ENCODE measurements around the gene LAPTM5. TPM values are rescaled to one million over a fixed set of nuclear protein-coding genes. Genes with fewer than 3 reads are reported as not detected.

The LAPTM5 gene
- total and polyA plus RNA-seq, 4 donors, result 18.0 to 46.2 (median 28.1) TPM

DNA sequence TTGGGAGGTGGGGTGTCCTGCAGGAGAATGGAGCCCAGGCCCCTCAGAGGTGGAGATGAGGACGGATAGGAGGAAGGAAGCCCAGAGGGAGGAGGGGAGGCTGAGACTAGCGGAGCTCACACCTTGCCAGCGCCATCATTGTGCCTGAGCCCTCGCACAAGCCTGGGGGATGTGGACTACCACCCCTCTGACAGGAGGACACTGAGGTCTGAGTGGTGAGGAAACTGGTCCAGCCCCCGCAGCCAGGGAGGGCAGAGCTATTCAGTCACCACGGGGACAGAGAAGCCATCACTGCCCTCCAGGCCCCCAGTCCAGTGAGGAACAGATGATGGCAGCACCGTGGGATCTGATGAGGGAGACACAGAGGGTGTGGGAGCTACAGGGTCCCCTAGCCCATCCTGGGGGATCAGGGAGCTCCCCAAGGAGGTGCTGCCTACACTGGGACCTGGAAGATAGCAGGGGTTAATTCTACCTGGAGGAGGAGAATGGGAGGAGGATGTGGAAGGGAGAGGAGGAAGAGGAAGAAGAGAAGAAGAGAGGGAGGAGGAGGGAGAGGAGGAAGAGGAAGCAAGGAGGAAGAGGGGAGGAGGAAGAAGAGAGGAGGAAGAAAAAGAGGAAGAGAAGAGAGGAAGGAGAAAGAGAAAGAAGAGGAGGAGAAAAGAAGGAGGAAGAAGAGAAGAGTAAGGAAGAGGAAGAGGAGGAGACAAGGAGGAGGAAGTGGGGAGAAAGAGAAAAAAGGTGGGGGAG is 65.2 kb downstream of the LAPTM5 start:
- WGBS, result 77% methylated on average over 7 of the region's 7 CpGs
- no peak for TF ChIP-seq RXRA (IDR thresholded peaks at IDR 0.05)
- H3K9ac ChIP-seq (ENCODE audit: low read depth in 1 of 2, low read length in 2 of 2), result no peak overlapping the region
- no peaks in the 10 kb centered on the region for H3K4me1 ChIP-seq (ENCODE audit: control insufficient read depth in 4 of 4, insufficient read depth in 4 of 4, low read length in 3 of 4)
- DNase-seq (ENCODE audit: low spot score), result no peak
- no peak overlapping the region for H3K4me3 ChIP-seq (ENCODE audit: low read depth in 1 of 3, low read length in 3 of 3)
- no peaks in the 10 kb centered on the region for H3K9me3 ChIP-seq (ENCODE audit: control insufficient read depth in 4 of 4, low read length in 3 of 4)
- H3K36me3 ChIP-seq (ENCODE audit: control insufficient read depth in 4 of 4, insufficient read depth in 3 of 4, low read depth in 1 of 4, low read length in 3 of 4), result no peaks in the 10 kb centered on the region
- no peaks in the 10 kb centered on the region for H3K27me3 ChIP-seq (ENCODE audit: control insufficient read depth in 4 of 4, insufficient read depth in 4 of 4, low read length in 3 of 4)
- H3K27ac ChIP-seq (ENCODE audit: low read depth in 1 of 2, low read length in 2 of 2), result no peak overlapping the region

DNA sequence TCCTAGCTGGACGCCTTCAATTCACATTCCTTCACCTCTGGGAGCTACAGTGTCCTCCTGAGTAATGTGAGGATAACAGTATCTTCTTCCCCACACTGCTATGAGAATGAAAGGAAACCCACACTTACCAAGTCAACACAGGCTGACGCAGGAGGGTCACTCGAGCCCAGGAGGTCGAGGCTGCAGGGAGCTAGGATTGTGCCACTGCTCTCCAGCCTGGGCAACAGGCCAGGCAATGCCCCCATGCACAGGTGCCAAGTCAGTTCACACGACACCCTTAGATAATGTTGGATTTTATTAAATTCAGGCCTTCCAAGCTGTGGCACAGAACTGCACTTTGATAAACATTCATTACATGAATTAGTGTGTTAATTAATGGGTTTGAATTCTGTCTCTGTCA is 66.1 kb downstream of the LAPTM5 start:
- no peak overlapping the region for H3K27ac ChIP-seq (ENCODE audit: low read depth in 1 of 2, low read length in 2 of 2)
- DNase-seq (ENCODE audit: low spot score), result no peak
- no peaks in the 10 kb centered on the region for H3K27me3 ChIP-seq (ENCODE audit: control insufficient read depth in 4 of 4, insufficient read depth in 4 of 4, low read length in 3 of 4)
- 64% methylated on average over 5 of the region's 5 CpGs for WGBS
- H3K4me1 ChIP-seq (ENCODE audit: control insufficient read depth in 4 of 4, insufficient read depth in 4 of 4, low read length in 3 of 4), result no peaks in the 10 kb centered on the region
- H3K4me3 ChIP-seq (ENCODE audit: low read depth in 1 of 3, low read length in 3 of 3), result no peak overlapping the region
- H3K9me3 ChIP-seq (ENCODE audit: control insufficient read depth in 4 of 4, low read length in 3 of 4), result no peaks in the 10 kb centered on the region
- TF ChIP-seq, protein P1, sequence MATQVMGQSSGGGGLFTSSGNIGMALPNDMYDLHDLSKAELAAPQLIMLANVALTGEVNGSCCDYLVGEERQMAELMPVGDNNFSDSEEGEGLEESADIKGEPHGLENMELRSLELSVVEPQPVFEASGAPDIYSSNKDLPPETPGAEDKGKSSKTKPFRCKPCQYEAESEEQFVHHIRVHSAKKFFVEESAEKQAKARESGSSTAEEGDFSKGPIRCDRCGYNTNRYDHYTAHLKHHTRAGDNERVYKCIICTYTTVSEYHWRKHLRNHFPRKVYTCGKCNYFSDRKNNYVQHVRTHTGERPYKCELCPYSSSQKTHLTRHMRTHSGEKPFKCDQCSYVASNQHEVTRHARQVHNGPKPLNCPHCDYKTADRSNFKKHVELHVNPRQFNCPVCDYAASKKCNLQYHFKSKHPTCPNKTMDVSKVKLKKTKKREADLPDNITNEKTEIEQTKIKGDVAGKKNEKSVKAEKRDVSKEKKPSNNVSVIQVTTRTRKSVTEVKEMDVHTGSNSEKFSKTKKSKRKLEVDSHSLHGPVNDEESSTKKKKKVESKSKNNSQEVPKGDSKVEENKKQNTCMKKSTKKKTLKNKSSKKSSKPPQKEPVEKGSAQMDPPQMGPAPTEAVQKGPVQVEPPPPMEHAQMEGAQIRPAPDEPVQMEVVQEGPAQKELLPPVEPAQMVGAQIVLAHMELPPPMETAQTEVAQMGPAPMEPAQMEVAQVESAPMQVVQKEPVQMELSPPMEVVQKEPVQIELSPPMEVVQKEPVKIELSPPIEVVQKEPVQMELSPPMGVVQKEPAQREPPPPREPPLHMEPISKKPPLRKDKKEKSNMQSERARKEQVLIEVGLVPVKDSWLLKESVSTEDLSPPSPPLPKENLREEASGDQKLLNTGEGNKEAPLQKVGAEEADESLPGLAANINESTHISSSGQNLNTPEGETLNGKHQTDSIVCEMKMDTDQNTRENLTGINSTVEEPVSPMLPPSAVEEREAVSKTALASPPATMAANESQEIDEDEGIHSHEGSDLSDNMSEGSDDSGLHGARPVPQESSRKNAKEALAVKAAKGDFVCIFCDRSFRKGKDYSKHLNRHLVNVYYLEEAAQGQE (IDR thresholded peaks at IDR 0.05), result no peak
- TF ChIP-seq, protein P2, sequence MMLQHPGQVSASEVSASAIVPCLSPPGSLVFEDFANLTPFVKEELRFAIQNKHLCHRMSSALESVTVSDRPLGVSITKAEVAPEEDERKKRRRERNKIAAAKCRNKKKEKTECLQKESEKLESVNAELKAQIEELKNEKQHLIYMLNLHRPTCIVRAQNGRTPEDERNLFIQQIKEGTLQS (IDR thresholded peaks at IDR 0.05), result no peak
- TF ChIP-seq NR2F2 (IDR thresholded peaks at IDR 0.05) (no peak), FOXA2 (IDR thresholded peaks at IDR 0.05) (no peak), FOXA1 (IDR thresholded peaks at IDR 0.05) (no peak), EGR1 (IDR thresholded peaks at IDR 0.05; ENCODE audit: low read depth in 2 of 2) (no peak), RXRA (IDR thresholded peaks at IDR 0.05) (no peak), HNF4A (conservative IDR thresholded peaks at IDR 0.05) (no peak)
- TF ChIP-seq, protein P3, sequence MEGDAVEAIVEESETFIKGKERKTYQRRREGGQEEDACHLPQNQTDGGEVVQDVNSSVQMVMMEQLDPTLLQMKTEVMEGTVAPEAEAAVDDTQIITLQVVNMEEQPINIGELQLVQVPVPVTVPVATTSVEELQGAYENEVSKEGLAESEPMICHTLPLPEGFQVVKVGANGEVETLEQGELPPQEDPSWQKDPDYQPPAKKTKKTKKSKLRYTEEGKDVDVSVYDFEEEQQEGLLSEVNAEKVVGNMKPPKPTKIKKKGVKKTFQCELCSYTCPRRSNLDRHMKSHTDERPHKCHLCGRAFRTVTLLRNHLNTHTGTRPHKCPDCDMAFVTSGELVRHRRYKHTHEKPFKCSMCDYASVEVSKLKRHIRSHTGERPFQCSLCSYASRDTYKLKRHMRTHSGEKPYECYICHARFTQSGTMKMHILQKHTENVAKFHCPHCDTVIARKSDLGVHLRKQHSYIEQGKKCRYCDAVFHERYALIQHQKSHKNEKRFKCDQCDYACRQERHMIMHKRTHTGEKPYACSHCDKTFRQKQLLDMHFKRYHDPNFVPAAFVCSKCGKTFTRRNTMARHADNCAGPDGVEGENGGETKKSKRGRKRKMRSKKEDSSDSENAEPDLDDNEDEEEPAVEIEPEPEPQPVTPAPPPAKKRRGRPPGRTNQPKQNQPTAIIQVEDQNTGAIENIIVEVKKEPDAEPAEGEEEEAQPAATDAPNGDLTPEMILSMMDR (IDR thresholded peaks at IDR 0.05; ENCODE audit: low read depth, low read length, missing input control), result no peak
- no peak overlapping the region for H3K9ac ChIP-seq (ENCODE audit: low read depth in 1 of 2, low read length in 2 of 2)
- no peaks in the 10 kb centered on the region for H3K36me3 ChIP-seq (ENCODE audit: control insufficient read depth in 4 of 4, insufficient read depth in 3 of 4, low read depth in 1 of 4, low read length in 3 of 4)

DNA sequence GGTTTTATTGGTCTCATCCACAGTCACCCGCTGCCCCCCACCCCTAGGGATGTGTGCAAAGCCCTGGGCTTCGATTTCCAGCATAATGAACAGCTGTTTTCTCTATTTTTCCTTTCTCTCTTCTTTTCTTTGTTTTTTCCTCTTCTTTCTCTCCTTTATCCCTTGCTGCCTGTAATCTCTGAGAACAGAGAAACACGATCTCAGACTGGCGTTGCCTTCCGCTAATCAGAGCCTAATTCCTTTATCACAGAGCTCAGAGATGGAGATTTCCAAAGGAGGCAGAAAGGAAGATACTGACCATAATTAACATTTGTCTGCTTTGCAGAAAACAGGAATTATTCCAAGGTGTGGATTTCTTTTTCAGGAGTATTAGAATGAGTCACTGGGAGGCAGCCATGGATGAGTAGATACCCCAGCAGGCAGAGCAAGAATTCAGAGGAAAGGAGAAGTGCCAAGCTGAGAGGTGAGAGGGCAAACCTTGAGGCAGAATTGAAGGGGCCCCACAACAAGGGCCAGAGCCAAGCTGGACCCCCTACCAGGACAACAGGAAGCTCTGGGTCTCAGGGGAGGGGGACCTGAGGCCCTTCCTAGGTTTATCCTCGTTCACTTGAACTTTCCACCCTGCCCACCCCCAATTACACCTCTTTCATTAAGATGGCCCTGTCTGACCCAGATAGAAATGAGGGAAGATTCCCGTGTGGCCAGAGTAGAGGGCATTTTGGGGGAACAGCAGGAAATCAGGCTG is 67.5 kb downstream of the LAPTM5 start:
- WGBS, result 67% methylated on average over 7 of the region's 7 CpGs
- Histone ChIP-seq H3K4me3 (ENCODE audit: low read depth in 1 of 3, low read length in 3 of 3) (no peak overlapping the region), H3K27me3 (ENCODE audit: control insufficient read depth in 4 of 4, insufficient read depth in 4 of 4, low read length in 3 of 4) (no peaks in the 10 kb centered on the region), H3K4me1 (ENCODE audit: control insufficient read depth in 4 of 4, insufficient read depth in 4 of 4, low read length in 3 of 4) (no peaks in the 10 kb centered on the region), H3K36me3 (ENCODE audit: control insufficient read depth in 4 of 4, insufficient read depth in 3 of 4, low read depth in 1 of 4, low read length in 3 of 4) (no peaks in the 10 kb centered on the region), H3K9me3 (ENCODE audit: control insufficient read depth in 4 of 4, low read length in 3 of 4) (no peaks in the 10 kb centered on the region), H3K27ac (ENCODE audit: low read depth in 1 of 2, low read length in 2 of 2) (no peak overlapping the region), H3K9ac (ENCODE audit: low read depth in 1 of 2, low read length in 2 of 2) (no peak overlapping the region)
- DNase-seq (ENCODE audit: low spot score), result no peak
- TF ChIP-seq HNF4A (conservative IDR thresholded peaks at IDR 0.05), result no peak
- no peak for TF ChIP-seq EGR1 (IDR thresholded peaks at IDR 0.05; ENCODE audit: low read depth in 2 of 2)
- no peak for TF ChIP-seq TAF1 (conservative IDR thresholded peaks at IDR 0.05)
- no peak for TF ChIP-seq FOXA1 (IDR thresholded peaks at IDR 0.05)
- TF ChIP-seq, protein P4, sequence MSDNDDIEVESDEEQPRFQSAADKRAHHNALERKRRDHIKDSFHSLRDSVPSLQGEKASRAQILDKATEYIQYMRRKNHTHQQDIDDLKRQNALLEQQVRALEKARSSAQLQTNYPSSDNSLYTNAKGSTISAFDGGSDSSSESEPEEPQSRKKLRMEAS (IDR thresholded peaks at IDR 0.05), result no peak
- TF ChIP-seq RAD21 (IDR thresholded peaks at IDR 0.05), result no peak
- TF ChIP-seq NR2F2 (IDR thresholded peaks at IDR 0.05), result no peak
- TF ChIP-seq GABPA (IDR thresholded peaks at IDR 0.05 in 1 of 2, conservative IDR thresholded peaks at IDR 0.05 in 1 of 2), result no peak
- TF ChIP-seq, protein P5, sequence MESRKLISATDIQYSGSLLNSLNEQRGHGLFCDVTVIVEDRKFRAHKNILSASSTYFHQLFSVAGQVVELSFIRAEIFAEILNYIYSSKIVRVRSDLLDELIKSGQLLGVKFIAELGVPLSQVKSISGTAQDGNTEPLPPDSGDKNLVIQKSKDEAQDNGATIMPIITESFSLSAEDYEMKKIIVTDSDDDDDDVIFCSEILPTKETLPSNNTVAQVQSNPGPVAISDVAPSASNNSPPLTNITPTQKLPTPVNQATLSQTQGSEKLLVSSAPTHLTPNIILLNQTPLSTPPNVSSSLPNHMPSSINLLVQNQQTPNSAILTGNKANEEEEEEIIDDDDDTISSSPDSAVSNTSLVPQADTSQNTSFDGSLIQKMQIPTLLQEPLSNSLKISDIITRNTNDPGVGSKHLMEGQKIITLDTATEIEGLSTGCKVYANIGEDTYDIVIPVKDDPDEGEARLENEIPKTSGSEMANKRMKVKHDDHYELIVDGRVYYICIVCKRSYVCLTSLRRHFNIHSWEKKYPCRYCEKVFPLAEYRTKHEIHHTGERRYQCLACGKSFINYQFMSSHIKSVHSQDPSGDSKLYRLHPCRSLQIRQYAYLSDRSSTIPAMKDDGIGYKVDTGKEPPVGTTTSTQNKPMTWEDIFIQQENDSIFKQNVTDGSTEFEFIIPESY (IDR thresholded peaks at IDR 0.05), result no peak
- no peak for TF ChIP-seq FOXA2 (IDR thresholded peaks at IDR 0.05)
- no peak for TF ChIP-seq YY1 (IDR thresholded peaks at IDR 0.05)
- no peak for TF ChIP-seq HNF4G (IDR thresholded peaks at IDR 0.05)
- no peak for TF ChIP-seq SP1 (IDR thresholded peaks at IDR 0.05)
